Dendritic cell treated with granulocyte-macrophage colony-stimulating factor and Interleukin-4, amounts not matched to agents 40 ng/mL and 50 ng/mL, for 4 days (primary cell): ENCODE measurements around the gene CCDC170.

ENCODE experiments used
- H3K27ac Mint-ChIP-seq: one replicate; pipeline ENCODE4 v1.8.0; 2022; ENCODE audit warnings: mild to moderate bottlenecking, mixed read lengths
- H3K27me3 Mint-ChIP-seq: one replicate; pipeline ENCODE4 v1.8.0; 2022; ENCODE audit warnings: mild to moderate bottlenecking, mixed read lengths
- H3K36me3 Mint-ChIP-seq: one replicate; pipeline ENCODE4 v1.8.0; 2022; ENCODE audit warnings: low read depth, mixed read lengths
- H3K4me1 Mint-ChIP-seq: one replicate; pipeline ENCODE4 v1.8.0; 2022; ENCODE audit warnings: low read depth, mixed read lengths
- H3K4me3 Mint-ChIP-seq: one replicate; pipeline ENCODE4 v1.8.0; 2022; ENCODE audit warnings: mild to moderate bottlenecking, moderate library complexity, mixed read lengths
- H3K9me3 Mint-ChIP-seq: one replicate; pipeline ENCODE4 v1.8.0; 2022; ENCODE audit warnings: mixed read lengths
- intact Hi-C: fragments of 100-400 bp; cut with micrococcal nuclease; formaldehyde crosslinking; loops from one replicate; pipeline ENCODE4 v1.15.0; 2022

CCDC170 gene

DNA sequence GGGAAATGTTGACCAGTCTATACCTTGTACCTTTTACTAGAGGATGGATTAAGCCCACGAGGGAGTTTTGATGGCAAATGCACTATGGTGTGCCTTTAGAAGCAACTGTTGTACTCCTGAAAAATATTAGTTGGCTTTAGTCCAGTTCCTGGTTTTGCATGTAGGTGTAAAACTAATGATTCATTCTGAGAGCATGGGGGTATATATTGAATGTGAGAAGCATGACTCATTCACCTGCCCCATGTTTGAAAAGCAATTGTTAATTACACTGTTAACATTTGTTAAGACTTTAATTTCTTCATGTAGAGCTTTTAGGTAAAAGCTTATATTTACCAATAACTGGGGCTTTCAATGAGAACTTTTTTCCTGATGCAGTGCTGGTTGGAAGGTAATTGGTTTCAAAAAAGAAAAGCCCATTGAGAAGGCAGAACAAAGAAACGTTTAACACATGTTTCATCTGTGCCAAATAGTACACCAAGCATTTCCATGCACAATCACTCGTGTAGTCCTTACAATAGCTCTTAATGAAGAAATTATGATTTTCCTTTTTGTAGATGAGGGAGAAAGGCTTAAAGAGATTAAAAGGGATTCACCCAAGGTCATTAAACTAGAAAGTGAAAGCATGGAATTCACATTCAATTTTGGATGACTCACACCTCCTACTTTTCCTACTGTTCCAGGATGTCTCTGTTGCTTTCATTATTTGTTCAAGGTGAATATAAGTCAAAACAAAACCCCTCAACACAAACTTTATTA, 134.1 kb downstream of the CCDC170 start:
- Mint-ChIP-seq H3K9me3 (no peaks in the 10 kb centered on the region), H3K4me3 (no peak overlapping the region), H3K27me3 (no peaks in the 10 kb centered on the region), H3K27ac (no peak overlapping the region), H3K4me1 (peaks cover 6% of the 10 kb centered on the region), H3K36me3 (no peaks in the 10 kb centered on the region)
- intact Hi-C loops = no loop called here

DNA sequence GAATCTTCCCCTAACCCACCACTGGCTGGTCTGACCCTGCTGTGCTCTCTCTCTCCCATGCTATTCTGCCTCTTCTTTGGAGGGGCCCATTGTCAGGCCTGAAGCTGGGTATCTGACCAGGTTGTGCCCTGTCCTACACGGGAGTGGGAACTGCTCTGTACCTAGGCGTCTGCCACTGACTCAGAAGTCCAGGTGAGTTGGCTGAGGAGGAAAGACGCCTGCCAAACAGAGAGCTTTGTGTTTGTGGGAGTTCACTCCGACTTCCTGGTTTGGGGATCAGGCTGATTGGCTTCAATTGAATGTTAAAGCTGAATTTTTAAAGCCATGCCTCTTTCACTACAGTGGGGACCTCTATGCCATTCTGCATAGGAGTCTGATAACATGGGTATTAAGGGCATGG, 136.0 kb downstream of the CCDC170 start:
- Mint-ChIP-seq H3K9me3 (no peaks in the 10 kb centered on the region), H3K27ac (no peak overlapping the region), H3K4me1 (peaks cover 6% of the 10 kb centered on the region), H3K27me3 (no peaks in the 10 kb centered on the region), H3K36me3 (no peaks in the 10 kb centered on the region), H3K4me3 (no peak overlapping the region)
- intact Hi-C loops = no loop called here

DNA sequence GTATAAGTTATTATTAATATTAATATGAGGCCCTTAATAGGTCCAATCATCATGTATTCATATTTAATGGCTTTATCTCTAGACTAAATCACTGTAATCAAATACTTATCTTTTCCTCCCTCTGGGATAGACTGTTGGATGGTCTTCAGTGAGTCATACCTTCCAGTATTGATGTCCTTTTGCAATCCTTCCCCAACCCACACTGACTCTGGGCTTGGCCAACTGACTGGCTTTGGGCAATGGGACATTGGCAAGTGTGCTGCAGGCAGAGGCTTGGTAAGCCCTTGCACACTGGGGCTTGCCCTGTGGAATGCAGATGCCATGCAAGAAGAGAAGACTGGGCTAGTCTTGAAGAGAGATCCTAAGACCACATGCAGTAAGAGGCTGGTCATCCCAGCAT, 136.6 kb downstream of the CCDC170 start:
- peaks cover 6% of the 10 kb centered on the region for H3K4me1 Mint-ChIP-seq
- intact Hi-C loops = no loop called here
- H3K9me3 Mint-ChIP-seq = no peaks in the 10 kb centered on the region
- no peaks in the 10 kb centered on the region for H3K36me3 Mint-ChIP-seq
- no peak overlapping the region for H3K27ac Mint-ChIP-seq
- no peak overlapping the region for H3K4me3 Mint-ChIP-seq
- H3K27me3 Mint-ChIP-seq = no peaks in the 10 kb centered on the region

DNA sequence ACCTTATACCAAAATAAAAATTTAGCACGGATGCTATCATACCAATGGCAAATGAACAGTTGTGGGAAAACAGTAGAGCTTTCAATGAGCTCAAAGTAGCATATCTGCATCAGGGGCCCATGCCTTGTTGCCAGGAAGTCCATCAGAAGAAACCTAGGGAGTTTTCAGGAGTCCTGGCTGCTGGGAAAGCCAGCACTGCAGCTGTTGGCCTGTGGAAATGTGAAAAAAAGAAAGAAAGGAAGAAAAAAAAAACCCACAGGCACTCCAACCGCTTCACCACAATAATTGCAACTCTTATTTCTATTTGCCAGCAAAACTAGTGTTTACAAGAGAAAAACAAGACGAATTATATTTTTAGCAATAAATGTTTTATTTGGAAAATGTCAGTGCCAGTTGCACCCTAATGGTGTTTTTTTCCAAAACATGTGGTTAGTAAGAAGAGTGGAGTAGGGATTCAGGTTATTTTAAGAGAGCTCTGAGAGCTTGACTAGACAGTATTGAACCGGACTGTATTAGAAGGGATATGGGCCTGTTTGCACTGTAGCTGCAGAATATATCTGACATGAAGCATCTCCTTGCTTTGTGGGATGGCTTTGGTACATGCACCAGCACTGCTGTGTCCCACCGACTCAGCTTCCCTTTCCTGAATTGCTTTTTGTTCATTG, 137.3 kb downstream of the CCDC170 start:
- no peaks in the 10 kb centered on the region for H3K9me3 Mint-ChIP-seq
- no peaks in the 10 kb centered on the region for H3K36me3 Mint-ChIP-seq
- H3K4me3 Mint-ChIP-seq = no peak overlapping the region
- H3K4me1 Mint-ChIP-seq = peaks cover 6% of the 10 kb centered on the region
- no peak overlapping the region for H3K27ac Mint-ChIP-seq
- intact Hi-C loops = no loop called here
- no peaks in the 10 kb centered on the region for H3K27me3 Mint-ChIP-seq

DNA sequence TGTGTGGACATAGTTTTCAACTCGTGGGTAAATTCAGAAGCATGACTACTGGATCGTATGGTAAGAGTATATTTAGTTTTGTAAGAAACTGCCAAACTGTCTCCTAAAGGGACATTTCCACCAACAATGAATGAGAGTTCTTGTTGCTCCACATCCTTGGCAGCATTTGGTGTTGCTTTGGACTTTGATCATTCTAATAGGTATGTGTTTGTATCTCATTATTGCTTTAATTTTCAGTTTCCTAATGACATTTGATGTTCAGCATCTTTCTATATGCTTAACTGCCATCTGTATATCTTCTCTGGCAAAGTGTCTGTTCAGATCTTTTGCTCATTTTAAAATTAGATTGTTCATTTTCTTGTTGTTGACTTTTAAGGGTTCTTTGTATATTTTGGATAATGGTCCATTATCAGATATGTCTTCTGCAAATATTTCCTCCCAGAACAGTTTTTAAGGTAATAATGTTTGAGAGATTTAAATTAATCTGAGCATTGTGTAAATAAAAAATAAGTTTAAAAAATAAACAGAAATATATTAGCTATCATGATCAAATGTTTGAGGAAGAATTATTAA, 138.7 kb downstream of the CCDC170 start:
- no peak overlapping the region for H3K27ac Mint-ChIP-seq
- H3K4me3 Mint-ChIP-seq = no peak overlapping the region
- intact Hi-C loops = no loop called here
- H3K36me3 Mint-ChIP-seq = no peaks in the 10 kb centered on the region
- H3K4me1 Mint-ChIP-seq = peaks cover 6% of the 10 kb centered on the region
- no peaks in the 10 kb centered on the region for H3K9me3 Mint-ChIP-seq
- H3K27me3 Mint-ChIP-seq = no peaks in the 10 kb centered on the region

DNA sequence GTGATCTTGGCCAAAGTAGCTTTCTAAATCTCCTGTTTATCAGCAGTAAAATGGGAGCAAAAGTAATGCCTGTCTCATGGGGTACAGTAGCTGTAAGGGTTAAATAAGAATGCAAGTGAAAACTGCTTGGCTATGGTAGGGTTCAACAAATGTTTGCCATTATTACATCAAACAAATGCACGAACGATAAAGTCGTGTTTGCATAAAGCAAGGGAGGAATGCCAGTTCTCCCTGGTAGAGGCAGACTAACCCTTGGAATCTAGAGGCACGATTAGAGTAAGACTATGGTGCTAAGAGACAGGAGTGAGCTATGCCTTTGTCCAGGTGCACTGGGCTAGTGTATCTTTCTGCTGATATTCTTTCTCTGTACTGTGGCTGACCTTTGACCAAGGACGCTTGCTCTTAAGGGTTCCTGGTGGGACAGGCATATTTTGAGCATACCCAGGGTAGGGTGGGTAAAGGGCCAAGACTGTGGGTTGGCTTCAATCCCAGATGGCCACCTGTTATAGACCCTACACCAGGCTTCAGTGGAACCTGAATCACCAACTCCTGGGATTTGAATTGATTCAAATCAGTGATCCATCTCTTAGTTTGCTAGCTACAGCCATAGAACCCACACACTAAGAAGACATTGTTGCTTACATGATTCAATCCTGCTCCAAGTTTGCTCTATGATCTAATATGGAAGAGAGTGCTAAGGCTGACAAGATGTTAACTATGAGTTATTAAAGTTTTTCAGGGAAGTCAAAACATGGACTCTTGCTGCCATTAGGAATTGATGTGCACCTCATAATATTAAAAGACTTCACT, 139.9 kb downstream of the CCDC170 start:
- peaks cover 6% of the 10 kb centered on the region for H3K9me3 Mint-ChIP-seq
- no peak overlapping the region for H3K4me3 Mint-ChIP-seq
- H3K36me3 Mint-ChIP-seq = no peaks in the 10 kb centered on the region
- H3K27ac Mint-ChIP-seq = no peak overlapping the region
- intact Hi-C loops = no loop called here
- no peaks in the 10 kb centered on the region for H3K27me3 Mint-ChIP-seq
- peaks cover under 1% of the 10 kb centered on the region for H3K4me1 Mint-ChIP-seq

DNA sequence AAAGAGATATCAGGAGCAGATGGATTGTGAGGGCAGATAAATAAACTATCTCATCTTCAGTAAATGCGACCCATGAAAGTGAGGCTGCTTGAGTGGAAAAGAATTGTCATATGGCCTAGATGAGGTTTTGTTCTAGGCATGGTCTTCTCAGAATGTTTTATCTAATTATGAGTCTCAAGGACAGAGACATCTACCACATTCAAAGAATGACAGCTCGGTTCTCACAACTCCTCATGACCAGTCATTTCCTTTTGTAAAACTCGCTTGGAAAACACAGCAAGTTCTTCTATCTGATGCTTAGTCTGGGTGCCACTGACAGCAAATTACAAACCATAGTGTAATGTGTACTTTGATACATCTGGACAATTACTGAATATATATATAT, 140.5 kb downstream of the CCDC170 start:
- Mint-ChIP-seq H3K4me3 (no peak overlapping the region), H3K4me1 (no peaks in the 10 kb centered on the region), H3K9me3 (peaks cover 6% of the 10 kb centered on the region), H3K27ac (no peak overlapping the region), H3K36me3 (no peaks in the 10 kb centered on the region), H3K27me3 (no peaks in the 10 kb centered on the region)
- intact Hi-C loops = no loop called here

DNA sequence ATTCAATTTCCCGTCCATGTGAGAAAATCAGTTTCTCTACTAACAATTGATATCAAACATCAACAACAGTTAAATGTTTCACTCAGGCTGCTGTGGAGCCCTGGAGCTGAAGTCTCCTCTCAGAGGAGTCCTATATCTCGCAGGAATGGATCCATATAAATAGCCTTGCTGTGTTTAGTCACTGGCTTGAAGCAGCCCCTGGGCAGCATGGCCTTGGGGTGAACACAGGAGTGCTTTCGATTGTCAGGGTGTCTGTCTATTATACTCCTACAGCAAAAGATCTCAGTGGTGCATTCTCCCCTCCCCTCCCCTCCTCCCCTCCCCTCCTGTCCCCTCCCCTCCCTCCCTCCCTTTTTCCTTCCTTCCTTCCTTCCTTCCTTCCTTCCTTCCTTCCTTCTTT, 141.9 kb downstream of the CCDC170 start:
- Mint-ChIP-seq H3K4me3 (no peak overlapping the region), H3K27me3 (no peaks in the 10 kb centered on the region), H3K36me3 (no peaks in the 10 kb centered on the region), H3K9me3 (peaks cover 14% of the 10 kb centered on the region), H3K27ac (no peak overlapping the region), H3K4me1 (no peaks in the 10 kb centered on the region)
- intact Hi-C loops = no loop called here

DNA sequence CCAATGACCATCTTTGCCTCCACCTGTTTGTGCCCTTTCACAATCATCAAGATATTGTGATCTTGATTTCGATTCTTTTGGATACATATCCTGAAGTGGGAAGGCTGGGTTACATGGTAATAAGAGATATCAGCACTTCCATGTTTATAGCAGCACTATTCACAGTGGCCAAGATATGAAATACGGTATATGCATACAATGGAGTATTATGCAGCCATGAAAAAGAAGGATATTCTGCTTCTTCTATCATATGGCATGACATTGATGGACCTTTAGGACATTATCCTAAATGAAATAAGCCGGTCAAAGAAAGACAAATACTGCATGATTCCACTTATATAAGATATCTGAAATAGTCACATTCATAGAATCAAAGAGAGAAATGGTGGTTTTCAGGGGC, 144.0 kb downstream of the CCDC170 start:
- no peaks in the 10 kb centered on the region for H3K36me3 Mint-ChIP-seq
- H3K4me3 Mint-ChIP-seq = no peak overlapping the region
- no peaks in the 10 kb centered on the region for H3K4me1 Mint-ChIP-seq
- intact Hi-C loops = no loop called here
- H3K27ac Mint-ChIP-seq = no peak overlapping the region
- H3K27me3 Mint-ChIP-seq = no peaks in the 10 kb centered on the region
- peaks cover 23% of the 10 kb centered on the region for H3K9me3 Mint-ChIP-seq

DNA sequence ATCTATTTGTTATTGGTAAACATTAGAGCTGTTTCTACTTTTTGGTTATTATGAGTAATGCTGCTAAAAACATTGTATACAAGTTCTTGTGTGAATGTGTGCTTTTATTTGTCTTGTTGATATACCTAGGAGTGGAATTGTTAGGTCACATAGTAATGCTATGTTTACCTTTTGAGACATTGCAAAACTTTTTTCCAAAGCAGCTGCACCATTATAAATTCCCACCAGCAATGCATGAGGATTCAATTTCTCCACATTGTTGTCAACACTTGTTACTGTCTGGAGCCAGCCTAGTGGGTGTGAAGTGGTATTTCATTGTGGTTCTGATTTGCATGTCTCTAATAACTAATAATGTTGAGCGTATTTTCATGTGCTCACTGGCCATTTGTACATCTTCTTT, 145.9 kb downstream of the CCDC170 start:
- no peak overlapping the region for H3K4me3 Mint-ChIP-seq

DNA sequence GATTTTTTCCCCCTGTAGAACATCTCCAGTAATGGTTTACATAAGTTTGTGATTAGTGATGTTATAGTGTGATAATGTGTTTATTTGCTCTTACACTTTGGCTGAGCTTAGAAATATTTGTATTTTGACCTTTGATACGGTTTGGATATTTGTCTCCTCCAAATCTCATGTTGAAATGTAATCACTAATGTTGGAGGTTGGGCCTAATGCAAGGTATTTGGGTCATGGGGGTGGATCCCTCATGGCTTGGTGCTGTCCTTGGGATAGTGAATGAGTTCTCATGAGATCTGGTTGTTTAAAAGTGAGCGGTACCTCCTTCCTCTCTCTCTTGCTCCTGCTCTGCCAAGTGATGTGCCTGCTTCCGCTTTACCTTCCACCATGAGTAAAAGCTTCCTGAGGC, 147.2 kb downstream of the CCDC170 start:
- Mint-ChIP-seq H3K27ac (no peak overlapping the region), H3K36me3 (no peaks in the 10 kb centered on the region), H3K9me3 (peaks cover 23% of the 10 kb centered on the region), H3K4me1 (peaks cover 6% of the 10 kb centered on the region), H3K27me3 (peaks cover 2% of the 10 kb centered on the region), H3K4me3 (no peak overlapping the region)
- intact Hi-C loops = no loop called here

More for the DNA sequence above, 145.9 kb downstream of the CCDC170 start:
- Mint-ChIP-seq H3K4me1 (no peaks in the 10 kb centered on the region), H3K9me3 (peaks cover 23% of the 10 kb centered on the region), H3K27ac (no peak overlapping the region), H3K27me3 (no peaks in the 10 kb centered on the region), H3K36me3 (no peaks in the 10 kb centered on the region)
- intact Hi-C loops = no loop called here

DNA sequence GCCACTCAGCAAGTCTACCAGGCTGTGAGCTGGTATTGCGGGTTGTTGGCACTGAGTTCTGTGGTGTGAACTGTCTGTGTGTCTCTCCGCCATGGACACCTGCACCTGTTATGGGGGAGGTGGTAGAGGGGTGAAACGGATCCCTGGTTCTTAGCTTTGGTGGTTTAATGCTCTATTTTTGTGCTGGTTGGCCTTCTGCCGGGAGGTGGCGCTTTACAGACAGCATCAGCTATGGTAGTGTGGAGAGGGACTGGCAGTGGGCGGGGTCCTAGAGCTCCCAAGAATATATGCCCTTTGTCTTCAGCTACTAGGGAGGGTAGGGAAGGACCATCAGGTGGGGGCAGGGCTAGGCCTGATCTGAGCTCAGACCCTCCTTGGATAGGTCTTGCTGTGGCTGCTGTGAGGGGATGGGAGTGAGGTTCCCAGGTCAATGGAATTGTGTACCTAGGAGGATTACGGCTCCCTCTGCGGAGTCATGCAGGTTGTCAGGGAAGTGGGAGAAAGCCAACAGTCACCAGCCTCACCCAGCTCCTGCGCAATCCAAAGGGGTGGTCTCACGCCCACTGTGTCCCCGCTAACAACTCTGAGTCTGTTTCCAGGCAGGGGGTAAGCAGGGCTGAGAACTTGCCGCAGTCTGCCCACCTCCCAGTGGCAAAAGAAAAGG, 154.3 kb downstream of the CCDC170 start:
- Mint-ChIP-seq H3K4me1 (peaks cover 22% of the 10 kb centered on the region), H3K9me3 (peaks cover 19% of the 10 kb centered on the region), H3K27me3 (peaks cover 9% of the 10 kb centered on the region), H3K36me3 (no peaks in the 10 kb centered on the region), H3K27ac (no peak overlapping the region), H3K4me3 (no peak overlapping the region)
- intact Hi-C loops = no loop called here

DNA sequence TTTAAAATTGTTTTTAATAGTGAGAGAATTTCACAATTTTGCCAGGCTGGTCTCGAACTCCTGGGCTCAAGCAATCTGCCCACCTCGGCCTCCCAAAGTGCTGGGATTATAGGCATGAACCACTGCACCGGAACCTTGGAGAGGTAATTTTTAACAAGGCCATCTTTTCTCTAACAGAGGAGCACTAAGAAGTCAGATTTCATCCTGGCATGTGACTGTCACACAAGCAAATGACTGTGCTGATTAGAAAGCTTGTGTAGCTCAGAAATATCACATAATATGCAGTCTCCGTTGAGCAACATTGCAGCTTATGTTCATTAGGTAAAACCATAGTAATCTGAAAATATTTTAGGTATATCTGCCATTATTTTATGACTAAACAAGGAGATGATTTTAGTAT, 156.0 kb downstream of the CCDC170 start:
- Mint-ChIP-seq H3K4me1 (peaks cover 22% of the 10 kb centered on the region), H3K36me3 (peaks cover 6% of the 10 kb centered on the region), H3K27me3 (peaks cover 13% of the 10 kb centered on the region), H3K4me3 (no peak overlapping the region), H3K9me3 (peaks cover 28% of the 10 kb centered on the region), H3K27ac (no peak overlapping the region)
- intact Hi-C loops = no loop called here
